Lower leg skin (tissue), 3 donors: ENCODE results near the gene SLC16A9.

Experiments
- CTCF ChIP-seq, 3 donors: fragments of 450-650 bp; IDR thresholded peaks; one replicate each; pipeline ENCODE4 v1.5.1; 2016; ENCODE audit warnings: antibody characterized with exemption in 3 of 3, mild to moderate bottlenecking in 3 of 3, moderate library complexity in 2 of 3
- POLR2A ChIP-seq, 2 donors: fragments of 450-650 bp; IDR thresholded peaks; one replicate each; pipeline ENCODE4 v1.6.1; 2016 to 2017; ENCODE audit warnings: antibody characterized with exemption in 2 of 2, mild to moderate bottlenecking in 1 of 2, moderate library complexity in 1 of 2

- TF ChIP-seq CTCF (IDR thresholded peaks at IDR 0.05) (no peak), POLR2A (IDR thresholded peaks at IDR 0.05) (no peak)
Observed at GRCh38 chr10:59606551-59606961, 103.1 kb downstream of the SLC16A9 start.
